ENCODE measurements around the gene CHST11. TPM values are rescaled to one million over a fixed set of nuclear protein-coding genes. Genes with fewer than 3 reads are reported as not detected.

The CHST11 gene
- total RNA-seq, 1 experiment from 2014 or later = 0.25 TPM

- no peaks in the 10 kb centered on the region for H3K4me1 Mint-ChIP-seq (ENCODE audit: low read depth, unreplicated experiment)
- CTCF ChIA-PET = no interaction called here
- Histone ChIP-seq H3K4me3 (ENCODE audit: low read depth, low read length) (no peak overlapping the region), H3K27me3 (replicated peaks; ENCODE audit: control insufficient read depth, insufficient read depth, low read length) (no peaks in the 10 kb centered on the region; the same call in 1 of the 2 replicates), H3K36me3 (ENCODE audit: control insufficient read depth, insufficient read depth, low read length) (no peaks in the 10 kb centered on the region), H3K9me3 (no peaks in the 10 kb centered on the region), H3K4me1 (no peaks in the 10 kb centered on the region)
- H3K27ac Mint-ChIP-seq (ENCODE audit: unreplicated experiment) = no peak overlapping the region
- H3K4me3 Mint-ChIP-seq (ENCODE audit: unreplicated experiment) = no peak overlapping the region
- TF ChIP-seq, protein P1, sequence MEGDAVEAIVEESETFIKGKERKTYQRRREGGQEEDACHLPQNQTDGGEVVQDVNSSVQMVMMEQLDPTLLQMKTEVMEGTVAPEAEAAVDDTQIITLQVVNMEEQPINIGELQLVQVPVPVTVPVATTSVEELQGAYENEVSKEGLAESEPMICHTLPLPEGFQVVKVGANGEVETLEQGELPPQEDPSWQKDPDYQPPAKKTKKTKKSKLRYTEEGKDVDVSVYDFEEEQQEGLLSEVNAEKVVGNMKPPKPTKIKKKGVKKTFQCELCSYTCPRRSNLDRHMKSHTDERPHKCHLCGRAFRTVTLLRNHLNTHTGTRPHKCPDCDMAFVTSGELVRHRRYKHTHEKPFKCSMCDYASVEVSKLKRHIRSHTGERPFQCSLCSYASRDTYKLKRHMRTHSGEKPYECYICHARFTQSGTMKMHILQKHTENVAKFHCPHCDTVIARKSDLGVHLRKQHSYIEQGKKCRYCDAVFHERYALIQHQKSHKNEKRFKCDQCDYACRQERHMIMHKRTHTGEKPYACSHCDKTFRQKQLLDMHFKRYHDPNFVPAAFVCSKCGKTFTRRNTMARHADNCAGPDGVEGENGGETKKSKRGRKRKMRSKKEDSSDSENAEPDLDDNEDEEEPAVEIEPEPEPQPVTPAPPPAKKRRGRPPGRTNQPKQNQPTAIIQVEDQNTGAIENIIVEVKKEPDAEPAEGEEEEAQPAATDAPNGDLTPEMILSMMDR (IDR thresholded peaks at IDR 0.05; ENCODE audit: insufficient read depth in 1 of 2, low read depth in 1 of 2, low read length in 1 of 2, severe bottlenecking in 1 of 2, unreplicated experiment in 1 of 2) = no peak
- no peaks in the 10 kb centered on the region for H3K9me3 Mint-ChIP-seq (ENCODE audit: unreplicated experiment)
- no TSS peak for BruUV-seq (replicated peaks)
- H3K36me3 Mint-ChIP-seq (ENCODE audit: insufficient read depth, unreplicated experiment) = no peaks in the 10 kb centered on the region
- H3K27me3 Mint-ChIP-seq (ENCODE audit: insufficient read depth, unreplicated experiment) = no peaks in the 10 kb centered on the region
- POLR2A ChIA-PET = no interaction called here
- intact Hi-C loops (cut with micrococcal nuclease; ENCODE audit: unreplicated experiment) = loop anchor here (10.0 kb wide), 1 partner anchor 162 kb away; the partner anchor contains the start of gene SLC41A2
- DNase-seq = no peak
Observed at GRCh38 chr12:104793285-104793684, 336.5 kb downstream of the CHST11 start.

GRCh38 chr12:104793968-104794367 is 337.2 kb downstream of the CHST11 start:
- Mint-ChIP-seq H3K4me1 (ENCODE audit: low read depth, unreplicated experiment) (no peaks in the 10 kb centered on the region), H3K27ac (ENCODE audit: unreplicated experiment) (no peak overlapping the region), H3K36me3 (ENCODE audit: insufficient read depth, unreplicated experiment) (no peaks in the 10 kb centered on the region), H3K27me3 (ENCODE audit: insufficient read depth, unreplicated experiment) (no peaks in the 10 kb centered on the region), H3K4me3 (ENCODE audit: unreplicated experiment) (no peak overlapping the region), H3K9me3 (ENCODE audit: unreplicated experiment) (no peaks in the 10 kb centered on the region)
- intact Hi-C loops (cut with micrococcal nuclease; ENCODE audit: unreplicated experiment) = loop anchor here (10.0 kb wide), 1 partner anchor 161 kb away; the partner anchor contains the start of gene SLC41A2
- TF ChIP-seq, protein P1 (IDR thresholded peaks at IDR 0.05; ENCODE audit: insufficient read depth in 1 of 2, low read depth in 1 of 2, low read length in 1 of 2, severe bottlenecking in 1 of 2, unreplicated experiment in 1 of 2) = no peak
- no peak for DNase-seq
- H3K4me1 ChIP-seq = no peaks in the 10 kb centered on the region
- POLR2A ChIA-PET = no interaction called here
- no TSS peak for BruUV-seq (replicated peaks)
- H3K27me3 ChIP-seq (replicated peaks; ENCODE audit: control insufficient read depth, insufficient read depth, low read length) = no peaks in the 10 kb centered on the region; the same call in 1 of the 2 replicates
- H3K36me3 ChIP-seq (ENCODE audit: control insufficient read depth, insufficient read depth, low read length) = no peaks in the 10 kb centered on the region
- no peaks in the 10 kb centered on the region for H3K9me3 ChIP-seq
- CTCF ChIA-PET = no interaction called here
- H3K4me3 ChIP-seq (ENCODE audit: low read depth, low read length) = no peak overlapping the region

DNA sequence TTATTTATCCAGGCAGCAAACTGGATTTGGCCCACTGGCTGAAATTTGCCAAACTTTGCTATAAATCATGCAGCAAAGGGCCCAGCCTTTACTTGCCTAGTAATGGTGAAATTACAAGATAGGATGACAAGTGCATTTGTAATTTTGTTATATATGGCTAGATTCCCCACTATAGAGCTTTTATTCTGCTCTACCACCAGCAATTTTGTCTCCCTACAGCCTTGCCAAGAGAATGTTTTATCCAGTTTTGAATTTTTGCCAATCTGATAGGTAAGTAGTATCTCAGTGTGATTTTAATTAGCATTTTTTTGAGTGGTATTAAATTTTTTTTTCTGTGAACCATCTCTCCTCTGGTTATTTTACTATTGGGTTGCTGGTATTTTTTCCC is 339.7 kb downstream of the CHST11 start:
- Histone ChIP-seq H3K36me3 (ENCODE audit: control insufficient read depth, insufficient read depth, low read length) (no peaks in the 10 kb centered on the region), H3K4me1 (no peaks in the 10 kb centered on the region), H3K4me3 (ENCODE audit: low read depth, low read length) (no peak overlapping the region), H3K27me3 (replicated peaks; ENCODE audit: control insufficient read depth, insufficient read depth, low read length) (no peaks in the 10 kb centered on the region; the same call in 1 of the 2 replicates), H3K9me3 (no peaks in the 10 kb centered on the region)
- BruUV-seq (replicated peaks) = no TSS peak
- Mint-ChIP-seq H3K36me3 (ENCODE audit: insufficient read depth, unreplicated experiment) (no peaks in the 10 kb centered on the region), H3K27me3 (ENCODE audit: insufficient read depth, unreplicated experiment) (no peaks in the 10 kb centered on the region), H3K9me3 (ENCODE audit: unreplicated experiment) (no peaks in the 10 kb centered on the region), H3K4me1 (ENCODE audit: low read depth, unreplicated experiment) (no peaks in the 10 kb centered on the region), H3K27ac (ENCODE audit: unreplicated experiment) (no peak overlapping the region), H3K4me3 (ENCODE audit: unreplicated experiment) (no peak overlapping the region)
- no peak for DNase-seq
- intact Hi-C loops (cut with micrococcal nuclease; ENCODE audit: unreplicated experiment) = loop anchor here (10.0 kb wide), 1 partner anchor 158 kb away; the partner anchor contains the start of gene SLC41A2
- ChIA-PET CTCF (no interaction called here), POLR2A (no interaction called here)
- TF ChIP-seq, protein P1 (IDR thresholded peaks at IDR 0.05; ENCODE audit: insufficient read depth in 1 of 2, low read depth in 1 of 2, low read length in 1 of 2, severe bottlenecking in 1 of 2, unreplicated experiment in 1 of 2) = no peak

All from Caco-2 (cell line).